HG03060 (cell line): ENCODE results near the gene TGFBI.

Experiments
- ATAC-seq: cut with Tn5 transposase; IDR thresholded peaks from one replicate; pipeline ENCODE4 v1.9.1; 2021; ENCODE audit warnings: low read depth, moderate number of reproducible peaks; ENCODE audit not compliant: unreplicated experiment

TGFBI gene

DNA sequence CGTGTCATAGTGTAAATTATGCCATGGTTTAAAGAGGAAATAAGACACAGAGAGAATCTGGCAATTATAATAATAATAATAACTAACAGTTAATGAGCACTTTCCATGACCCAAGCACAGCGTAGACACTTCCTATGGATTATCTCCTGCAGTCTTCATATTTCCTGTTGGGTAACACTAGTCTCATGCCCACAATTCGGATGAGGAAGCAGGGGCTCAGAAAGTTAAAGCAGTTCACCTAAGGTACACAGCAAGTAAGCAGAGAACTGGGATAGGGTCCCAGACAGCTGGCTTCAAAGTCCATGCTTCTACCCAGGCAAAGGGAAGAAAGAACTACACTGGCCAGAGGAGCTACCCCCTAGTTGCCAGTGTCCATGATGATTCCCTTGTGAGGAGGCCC lies 27.9 kb upstream of the TGFBI start:
- ATAC-seq = no peak

GRCh38 chr5:136001466-136001981 lies 27.3 kb upstream of the TGFBI start:
- no peak for ATAC-seq

DNA sequence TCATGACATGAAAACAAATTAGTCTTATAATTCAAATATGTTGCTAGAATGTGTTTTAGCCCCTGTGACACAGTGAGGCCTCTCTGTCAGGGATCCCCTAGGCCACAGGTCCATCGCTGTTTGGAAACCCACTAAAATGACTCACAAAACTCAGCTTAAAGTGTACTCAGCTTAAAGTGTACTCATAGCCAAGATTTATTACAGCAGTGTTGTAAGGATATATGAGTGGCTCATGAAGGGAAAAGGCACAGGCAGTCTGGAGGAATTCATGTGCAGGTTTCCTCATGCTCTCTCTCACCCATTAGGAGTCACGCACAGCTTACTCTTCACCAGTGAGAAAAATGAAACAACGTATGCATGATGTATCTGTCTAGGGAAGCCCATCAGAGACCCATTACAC lies 24.4 kb upstream of the TGFBI start:
- no peak for ATAC-seq

GRCh38 chr5:136005476-136005875 lies 23.3 kb upstream of the TGFBI start:
- no peak for ATAC-seq

DNA sequence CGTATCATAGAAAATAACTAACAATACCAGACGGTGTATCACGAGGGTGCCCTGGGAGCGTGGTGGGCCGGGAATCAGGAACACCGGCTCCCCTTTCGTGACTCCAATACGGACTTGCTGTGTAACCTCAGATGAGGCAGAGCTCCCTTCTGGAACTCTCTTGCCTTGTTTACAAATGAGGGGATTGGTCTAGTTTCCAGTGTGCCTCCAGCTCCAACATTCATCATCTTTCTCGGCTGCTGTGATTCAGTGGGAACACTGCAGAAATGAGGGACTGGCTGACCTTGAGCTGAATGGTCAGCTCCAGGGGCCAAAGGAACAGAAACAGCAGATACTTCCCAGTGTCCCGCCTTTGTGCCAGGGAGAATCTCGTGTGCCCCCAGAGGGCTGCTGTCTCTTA lies 22.6 kb upstream of the TGFBI start:
- no peak for ATAC-seq

DNA sequence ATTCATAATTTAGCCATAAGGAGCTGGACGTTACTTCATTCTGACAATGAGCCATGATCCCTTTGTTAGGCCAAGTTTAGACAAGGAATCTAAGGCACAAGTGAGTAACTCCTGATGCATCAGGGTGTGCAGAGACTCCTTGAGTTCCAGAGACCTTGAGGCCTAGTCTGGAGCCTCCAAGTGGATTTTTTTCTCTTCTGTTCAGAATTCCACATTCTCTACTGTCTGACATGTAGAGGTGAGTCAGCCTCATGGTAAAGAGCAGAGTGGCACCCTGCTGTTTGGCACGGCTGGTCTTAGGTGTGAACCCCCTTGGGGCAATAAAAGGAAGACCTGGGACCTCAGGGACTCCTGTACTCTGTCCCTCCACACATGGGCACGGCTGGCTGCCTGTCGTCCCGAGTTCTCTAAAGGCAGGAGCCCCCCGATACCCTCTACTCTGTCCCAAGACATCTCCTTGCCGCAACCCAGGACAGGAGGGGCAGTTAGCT lies 22.0 kb upstream of the TGFBI start:
- no peak for ATAC-seq

- no peak for ATAC-seq
Measured at GRCh38 chr5:136007271-136007670, 21.5 kb upstream of the TGFBI start.

GRCh38 chr5:136011414-136012001 lies 17.3 kb upstream of the TGFBI start:
- no peak for ATAC-seq

DNA sequence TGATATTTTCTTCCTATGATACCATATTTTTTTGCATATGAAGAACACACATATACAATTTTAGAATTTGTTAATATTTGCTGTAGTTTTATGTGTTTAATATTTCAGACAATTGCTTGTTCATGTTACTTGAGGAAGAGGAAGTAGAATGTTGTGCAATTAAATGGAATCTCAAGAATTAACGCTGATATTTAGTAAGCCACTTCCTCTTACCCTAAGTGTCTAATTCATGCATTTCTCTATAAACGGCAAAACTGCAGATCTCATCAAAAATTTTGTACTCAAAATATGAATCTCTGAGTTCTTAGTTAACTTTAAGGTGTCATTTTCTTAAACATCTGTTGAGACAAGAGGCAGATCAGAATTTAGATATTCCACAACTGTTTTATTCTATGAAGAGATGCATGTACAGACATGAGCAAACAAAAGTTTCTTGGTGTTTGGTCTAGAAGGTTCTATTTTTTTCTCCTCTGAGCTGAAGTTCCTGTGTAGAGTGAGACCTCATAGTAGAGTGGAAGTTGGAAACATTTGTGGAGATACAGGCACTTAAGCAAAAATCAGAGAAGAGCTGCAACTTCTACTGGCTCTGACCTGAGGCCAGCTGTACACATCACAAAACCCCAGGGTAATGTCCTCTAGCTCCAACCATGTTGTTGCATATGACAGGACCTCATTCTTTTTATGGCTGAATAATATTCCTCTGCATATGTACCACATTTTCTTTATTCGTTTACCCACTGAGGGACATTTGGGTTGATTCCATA lies 16.6 kb upstream of the TGFBI start:
- no peak for ATAC-seq

DNA sequence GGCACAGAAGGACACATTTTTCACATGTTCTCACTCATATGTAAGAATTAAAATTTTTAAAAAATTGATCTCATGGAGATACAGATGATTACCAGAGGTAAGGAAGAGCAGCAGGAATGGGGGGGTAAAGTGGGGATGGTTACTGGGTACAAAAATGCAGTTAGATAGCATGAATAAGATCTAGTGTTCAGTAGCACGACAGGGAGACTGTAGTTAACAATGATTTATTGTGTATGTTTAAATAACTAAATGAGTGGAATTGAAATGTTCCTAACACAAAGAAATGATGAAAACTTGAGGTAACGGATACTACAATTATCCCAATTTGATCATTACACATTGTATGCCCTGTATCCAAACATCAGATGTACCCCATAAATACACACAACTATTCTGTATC lies 15.2 kb upstream of the TGFBI start:
- ATAC-seq = no peak

DNA sequence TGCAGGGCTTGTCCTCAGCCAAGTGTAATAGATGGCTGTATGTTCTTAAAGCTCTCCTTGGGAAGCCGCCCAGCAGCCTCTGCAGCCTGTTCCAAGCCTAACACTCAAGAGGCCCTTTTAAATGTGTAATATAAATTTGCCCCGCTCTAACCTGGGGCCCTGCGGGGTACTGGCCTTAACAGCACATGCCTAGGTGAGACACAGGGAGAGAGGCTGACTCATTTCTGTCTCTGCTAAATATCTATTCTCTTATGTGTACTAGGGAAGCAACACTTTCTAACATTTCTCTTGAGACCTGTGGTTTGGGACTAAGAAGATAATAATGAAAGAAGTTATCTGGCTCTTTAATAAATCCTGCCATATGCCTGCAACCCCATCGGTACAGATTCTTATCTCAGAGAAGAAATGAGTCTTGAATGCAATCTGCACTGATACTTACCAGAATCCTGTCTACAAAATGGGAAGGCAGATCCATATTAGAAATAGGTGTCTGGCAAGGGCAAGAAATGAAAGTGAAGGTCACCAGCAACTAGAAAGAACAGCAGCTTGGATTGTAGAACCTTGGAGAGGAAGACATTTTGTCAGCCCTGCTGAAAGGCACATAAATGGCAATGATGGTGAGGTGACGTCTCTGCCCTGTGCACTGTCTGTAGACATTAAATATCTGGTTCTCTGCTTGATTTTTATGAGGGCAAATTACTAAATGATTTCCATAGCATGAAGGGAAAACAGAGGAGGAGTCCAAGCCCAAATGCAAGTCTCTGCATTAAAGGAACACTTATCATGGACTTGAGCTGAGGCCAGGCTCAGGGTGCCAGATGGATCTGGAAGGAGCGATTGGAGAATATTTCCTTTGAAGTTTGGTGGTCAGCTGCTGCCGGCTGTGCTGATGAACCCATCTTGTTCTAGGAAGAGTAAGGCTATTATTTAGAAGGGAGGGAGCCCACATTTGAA lies 14.5 kb upstream of the TGFBI start:
- peak; percentile 82 for ATAC-seq

GRCh38 chr5:136015003-136015375 lies 13.8 kb upstream of the TGFBI start:
- no peak for ATAC-seq

GRCh38 chr5:136015966-136016650 lies 12.7 kb upstream of the TGFBI start:
- no peak for ATAC-seq

DNA sequence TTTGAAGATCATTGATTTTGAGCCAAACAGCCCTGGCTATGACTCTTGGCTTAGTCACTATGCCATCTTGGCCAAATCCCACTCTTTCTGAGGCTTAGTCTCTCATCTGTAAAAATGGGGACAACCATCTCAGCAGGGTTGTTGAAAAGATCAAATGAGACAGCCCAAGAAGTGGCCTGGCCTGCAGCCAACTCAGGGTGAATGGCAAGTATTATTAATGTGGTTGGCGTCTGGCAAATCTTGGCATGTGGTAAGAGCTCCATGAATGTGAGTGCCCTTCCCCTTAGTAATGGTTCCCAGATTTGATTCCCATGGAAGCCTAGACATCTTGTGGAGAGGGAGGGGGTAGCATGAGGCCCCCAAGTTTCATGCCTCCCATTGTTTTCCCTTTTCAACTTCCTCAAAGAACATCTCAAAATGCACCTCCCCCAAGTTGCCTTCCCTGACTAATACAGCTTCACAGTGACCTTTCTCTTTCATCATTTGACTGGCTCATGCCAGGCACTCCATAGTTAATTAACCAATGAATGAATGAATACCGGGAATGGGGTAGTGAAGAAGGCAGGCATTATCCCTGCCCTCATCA lies 11.8 kb upstream of the TGFBI start:
- no peak for ATAC-seq

GRCh38 chr5:136018814-136019783 lies 9.7 kb upstream of the TGFBI start:
- ATAC-seq = no peak

- ATAC-seq = no peak
Measured at GRCh38 chr5:136020001-136020382, 8.8 kb upstream of the TGFBI start.

DNA sequence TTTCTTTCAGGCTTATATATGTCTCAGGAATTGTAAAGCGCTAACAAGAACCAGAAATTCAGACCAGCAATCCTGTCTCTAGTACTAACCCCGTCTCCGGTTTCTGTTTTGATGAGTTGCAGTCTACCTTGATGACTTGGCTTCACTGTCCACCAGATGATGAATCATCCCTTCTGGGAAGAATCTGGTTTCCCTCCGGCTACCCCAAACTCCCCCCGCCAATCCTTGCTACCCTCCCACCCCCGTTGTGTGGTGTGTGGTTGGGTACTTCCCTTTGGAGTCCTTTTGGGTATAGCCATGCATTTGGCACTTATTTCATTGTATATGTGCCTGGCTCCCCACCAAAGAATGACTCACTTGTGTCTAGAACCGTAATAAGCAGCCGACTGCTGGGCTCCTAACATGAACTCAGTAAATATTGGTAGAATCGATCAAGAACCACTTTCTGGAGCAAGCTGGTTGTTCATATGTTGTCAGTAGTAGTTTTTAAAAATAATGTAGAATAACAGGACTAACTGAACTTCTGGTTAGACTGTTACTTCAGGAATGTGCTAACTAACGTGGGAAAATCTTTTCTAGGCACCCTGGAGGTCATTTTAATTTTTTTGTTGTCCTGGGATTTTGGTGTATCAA lies 8.3 kb upstream of the TGFBI start:
- no peak for ATAC-seq

DNA sequence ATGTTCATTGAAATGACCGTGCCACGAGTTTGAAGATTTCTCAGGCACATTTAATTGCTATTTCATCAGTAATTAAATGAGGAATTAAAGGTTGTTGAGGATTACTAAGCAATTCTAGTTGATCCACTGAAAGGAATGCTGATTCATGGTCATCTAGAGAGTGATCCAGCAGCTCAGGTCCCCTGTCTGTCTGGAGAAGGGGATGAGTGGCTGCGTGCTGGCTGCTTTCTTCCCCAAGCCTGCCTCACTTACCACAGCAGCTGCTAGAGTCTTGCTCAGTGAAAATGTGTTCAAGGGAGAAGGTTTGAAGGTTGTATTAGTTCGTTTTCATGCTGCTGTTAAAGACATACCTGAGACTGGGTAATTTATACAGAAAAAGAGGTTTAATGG lies 7.8 kb upstream of the TGFBI start:
- no peak for ATAC-seq

GRCh38 chr5:136022965-136023364 lies 5.8 kb upstream of the TGFBI start:
- no peak for ATAC-seq
